ENCODE data around the gene TRMU. TPM values are rescaled to one million over a fixed set of nuclear protein-coding genes. Genes with fewer than 3 reads are reported as not detected.

Gene TRMU
- total and polyA plus RNA-seq, 2 of the 8 experiments (the other 6 are each of a cell fraction or from before 2014, with no cell fraction given), result 43.4 to 70.6 TPM

- Histone ChIP-seq H2BK5ac (ENCODE audit: low read depth, low read length) (no peak overlapping the region), H4K20me1 (replicated peaks in 1 of 2; ENCODE audit: control insufficient read depth in 1 of 2, insufficient read depth in 2 of 2, low read length in 2 of 2) (peaks cover 13 to 21% of the 10 kb centered on the region in 2 experiments), H3K79me1 (ENCODE audit: low read depth, low read length) (0 out of 2 replicates have a peak, but pooled peaks cover 4% of the 10 kb centered on the region), H3K79me2 (ENCODE audit: control insufficient read depth in 1 of 2, insufficient read depth in 2 of 2, low read length in 2 of 2) (no peaks in the 10 kb centered on the region), H2BK12ac (ENCODE audit: low read depth, low read length) (no peak overlapping the region), H3K23me2 (ENCODE audit: low read depth, low read length) (no peaks in the 10 kb centered on the region), H4K91ac (replicated peaks; ENCODE audit: insufficient read length, low read length) (no peak overlapping the region), H3K27ac (ENCODE audit: low read depth, low read length) (0 out of 2 replicates have a peak overlapping the region, but pooled peaks have one; percentile 35), H3K27me3 (replicated peaks in 1 of 4; ENCODE audit: control insufficient read depth in 3 of 4, extremely low read depth in 1 of 4, insufficient read depth in 3 of 4, low read length in 3 of 4) (no peaks in the 10 kb centered on the region), H4K8ac (ENCODE audit: extremely low read depth, insufficient read depth, low read length) (no peak overlapping the region), H3K9ac (replicated peaks in 1 of 4; ENCODE audit: extremely low read depth in 1 of 4, low read depth in 3 of 4, low read length in 3 of 4) (no peak overlapping the region), H3K18ac (ENCODE audit: extremely low read depth, low read length) (no peak overlapping the region), H2BK15ac (ENCODE audit: low read length) (no peak overlapping the region), H2BK20ac (ENCODE audit: low read length) (no peak overlapping the region), H3K14ac (ENCODE audit: insufficient read length) (no peak overlapping the region), H2AFZ (ENCODE audit: low read length) (no peak overlapping the region), H3K9me3 (ENCODE audit: insufficient read depth in 2 of 2, low read depth in 1 of 2, low read length in 1 of 2) (no peaks in the 10 kb centered on the region; a peak in 1 of 4 replicates), H3K4me3 (ENCODE audit: extremely low read depth in 1 of 4, insufficient read depth in 2 of 4, low read depth in 3 of 4, low read length in 4 of 4) (no peak overlapping the region), H4K5ac (ENCODE audit: insufficient read length, low read depth, low read length) (no peak overlapping the region), H3K4ac (replicated peaks; ENCODE audit: insufficient read length, low read depth, low read length) (no peak overlapping the region), H3K4me2 (ENCODE audit: insufficient read depth in 1 of 2, low read depth in 2 of 2, low read length in 2 of 2) (no peak overlapping the region), H3K56ac (replicated peaks; ENCODE audit: insufficient read length, low read depth, low read length) (no peak overlapping the region), H2BK120ac (replicated peaks; ENCODE audit: low read depth, low read length) (no peak overlapping the region), H3K23ac (ENCODE audit: insufficient read length) (no peak overlapping the region), H3K36me3 (ENCODE audit: control insufficient read depth in 2 of 4, insufficient read depth in 4 of 4, low read length in 3 of 4) (peaks cover 8 to 44% (median 32%) of the 10 kb centered on the region in 4 experiments; a peak in 7 of 8 replicates), H2AK5ac (ENCODE audit: low read depth, low read length) (no peak overlapping the region), H3K4me1 (replicated peaks in 1 of 4; ENCODE audit: control insufficient read depth in 3 of 4, insufficient read depth in 4 of 4, low read length in 3 of 4) (no peaks in the 10 kb centered on the region)
- no peak for DNase-seq (ENCODE audit: low read depth in 1 of 2, low spot score in 2 of 2)
- POLR2A ChIA-PET (ENCODE audit: partially characterized antibody), result interaction anchor here (1.1 to 1.9 kb wide), 2 partner anchors 16 to 28 kb away, joined by 3 to 4 read pairs; no protein-coding TSS in a partner anchor
- CTCF ChIA-PET (ENCODE audit: partially characterized antibody), result interaction anchor here (0.7 to 5.8 kb wide), 19 partner anchors 10 to 221 kb away, joined by 3 to 60 read pairs (median 4); partner anchors contain the start of gene CELSR1
- 94% methylated on average over 12 of the region's 12 CpGs; no CpG with 5 or more reads in 1 of the 2 experiments for WGBS, 2 experiments (ENCODE audit: extremely low coverage in 1 of 2, insufficient coverage in 1 of 2, insufficient read length in 1 of 2, insufficient replicate concordance in 2 of 2, low coverage in 1 of 2, low lambda C conversion rate in 2 of 2, missing lambda C conversion rate in 1 of 2)
- no peak for FAIRE-seq
- no peak for TF ChIP-seq RAD21 (IDR thresholded peaks at IDR 0.05 in 1 of 2, conservative IDR thresholded peaks at IDR 0.05 in 1 of 2; ENCODE audit: low read depth in 2 of 2, low read length in 2 of 2)
- no peak for TF ChIP-seq ZNF274 (IDR thresholded peaks at IDR 0.05; ENCODE audit: borderline replicate concordance, extremely low read depth, low read length)
- TF ChIP-seq ATF2 (IDR thresholded peaks at IDR 0.05; ENCODE audit: low read length), result no peak
- TF ChIP-seq JUN (IDR thresholded peaks at IDR 0.05; ENCODE audit: low read depth, low read length), result no peak
- no peak for TF ChIP-seq E2F6 (IDR thresholded peaks at IDR 0.05)
- TF ChIP-seq TCF12 (IDR thresholded peaks at IDR 0.05; ENCODE audit: low read depth, low read length), result no peak
- TF ChIP-seq GTF2F1 (IDR thresholded peaks at IDR 0.05; ENCODE audit: borderline replicate concordance, low read depth, low read length), result no peak
- TF ChIP-seq TEAD4 (IDR thresholded peaks at IDR 0.05; ENCODE audit: low read depth, low read length), result no peak
- TF ChIP-seq MAFK (IDR thresholded peaks at IDR 0.05; ENCODE audit: low read depth, low read length), result no peak
- TF ChIP-seq EP300 (IDR thresholded peaks at IDR 0.05; ENCODE audit: borderline replicate concordance in 1 of 2, low read depth in 2 of 2, low read length in 2 of 2), result no peak
These were observed 20.5 kb downstream of the TRMU start for GRCh38 chr22:46355996-46356471.
